ENCODE measurements around the gene SYNPO.

SYNPO gene

DNA sequence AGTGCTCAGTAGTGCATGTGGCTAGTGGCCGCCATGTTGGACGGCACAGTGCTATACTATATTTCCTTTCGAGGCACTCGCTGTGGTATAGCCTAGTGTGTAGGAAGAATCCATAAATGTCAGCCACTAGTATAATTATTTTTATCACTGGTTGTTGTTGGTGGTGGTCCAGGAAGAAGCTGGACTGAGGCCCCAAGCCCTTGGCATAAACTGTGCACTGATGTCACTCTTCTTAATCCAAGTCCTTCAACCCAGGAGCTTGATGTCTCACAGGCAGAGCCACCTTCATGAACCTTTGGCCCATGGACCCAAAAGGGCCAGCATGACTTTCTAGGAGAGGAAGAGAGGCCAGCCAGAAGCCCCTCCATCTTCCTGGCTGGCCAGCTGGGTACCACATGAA lies 32.5 kb upstream of the SYNPO start:
- no peak for DNase-seq

DNA sequence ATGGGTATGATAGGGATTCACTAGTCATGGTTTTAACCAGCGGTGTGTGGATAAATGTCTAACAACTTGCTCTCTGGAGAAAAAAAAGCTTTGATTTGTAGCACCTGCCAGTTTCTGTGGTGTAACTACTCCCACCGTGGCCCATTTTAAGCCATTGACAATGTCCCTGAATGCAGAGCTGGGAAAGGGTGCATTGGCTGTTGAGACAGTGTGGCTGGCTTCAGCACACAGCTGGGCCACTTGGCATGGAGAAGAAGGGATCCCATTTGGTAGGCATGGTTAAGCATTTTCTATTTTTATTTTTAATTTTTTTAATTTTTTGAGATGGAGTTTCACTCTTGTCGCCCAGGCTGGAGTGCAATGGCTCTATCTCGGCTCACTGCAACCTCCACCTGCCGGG lies 31.5 kb upstream of the SYNPO start:
- DNase-seq = no peak

DNA sequence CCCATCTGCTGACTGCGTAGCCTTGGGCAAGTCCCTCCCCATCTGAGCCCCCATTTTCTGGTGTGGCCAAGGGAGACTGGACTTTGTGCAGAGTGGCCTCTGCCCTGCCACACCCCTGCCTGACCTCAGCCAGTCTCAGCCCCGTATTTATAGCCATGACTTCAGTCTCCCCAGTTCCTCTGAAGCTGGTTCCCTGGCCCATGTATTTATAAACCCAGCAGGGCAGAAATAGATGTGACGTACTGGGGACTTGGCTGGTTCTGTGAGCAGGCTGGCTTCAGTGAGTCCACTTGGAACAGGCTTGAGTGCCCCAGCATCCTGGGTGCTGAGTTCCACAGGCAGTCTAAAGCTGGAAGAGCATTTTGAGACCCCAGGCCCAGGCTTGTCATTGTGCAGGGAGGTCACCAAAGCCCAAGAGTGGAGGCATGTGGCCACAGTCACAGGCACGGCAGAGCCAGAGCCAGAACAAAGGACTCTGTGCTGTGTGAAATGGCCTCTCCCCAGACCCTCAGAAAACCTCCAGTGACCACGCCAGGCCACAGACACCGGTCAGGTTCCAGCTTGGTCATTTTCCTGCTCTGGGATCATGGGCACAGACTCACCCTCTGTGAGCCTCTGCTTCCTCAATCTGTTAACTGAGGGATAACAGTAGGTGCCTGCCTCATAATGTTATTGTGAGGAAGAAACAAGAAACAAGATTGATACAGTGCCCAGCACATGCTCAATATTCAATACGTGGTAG lies 30.4 kb upstream of the SYNPO start:
- DNase-seq = no peak

DNA sequence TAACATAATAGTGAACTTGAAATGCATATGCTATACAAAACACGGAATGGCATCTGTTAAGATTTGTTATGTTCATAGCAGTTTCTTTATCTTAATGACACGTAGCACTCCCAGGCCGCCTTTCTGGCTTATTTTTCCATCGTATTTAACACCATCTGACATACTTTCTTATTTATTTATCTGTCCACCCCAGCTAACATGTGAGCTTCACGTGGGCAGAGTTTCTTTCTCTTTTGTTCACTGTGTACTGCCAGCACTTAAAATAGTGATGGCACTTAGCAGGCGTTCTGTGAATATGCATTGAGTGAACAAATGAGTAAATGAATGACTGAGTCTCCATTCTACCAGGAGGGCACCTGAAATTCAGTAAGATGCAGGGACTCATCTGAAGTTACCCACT lies 29.4 kb upstream of the SYNPO start:
- DNase-seq = no peak

DNA sequence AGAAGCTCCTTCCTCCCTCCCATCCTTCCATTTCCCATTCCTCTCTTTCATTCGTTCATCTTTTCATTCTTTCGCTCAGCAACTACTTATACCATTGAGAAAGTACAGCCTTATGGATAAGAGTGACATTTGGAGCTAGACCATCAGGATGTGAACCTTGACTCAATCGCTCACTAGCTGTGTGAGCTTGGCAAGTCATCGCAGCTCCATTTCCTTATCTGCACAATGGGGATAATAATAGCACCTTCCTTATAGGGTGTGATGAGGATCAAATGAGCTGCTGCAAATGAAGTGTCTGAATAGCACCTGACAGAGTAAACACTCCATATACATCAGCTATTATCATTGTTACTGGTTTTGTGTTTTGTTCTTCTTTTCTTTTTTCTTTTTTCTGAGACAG lies 28.1 kb upstream of the SYNPO start:
- DNase-seq = no peak

DNA sequence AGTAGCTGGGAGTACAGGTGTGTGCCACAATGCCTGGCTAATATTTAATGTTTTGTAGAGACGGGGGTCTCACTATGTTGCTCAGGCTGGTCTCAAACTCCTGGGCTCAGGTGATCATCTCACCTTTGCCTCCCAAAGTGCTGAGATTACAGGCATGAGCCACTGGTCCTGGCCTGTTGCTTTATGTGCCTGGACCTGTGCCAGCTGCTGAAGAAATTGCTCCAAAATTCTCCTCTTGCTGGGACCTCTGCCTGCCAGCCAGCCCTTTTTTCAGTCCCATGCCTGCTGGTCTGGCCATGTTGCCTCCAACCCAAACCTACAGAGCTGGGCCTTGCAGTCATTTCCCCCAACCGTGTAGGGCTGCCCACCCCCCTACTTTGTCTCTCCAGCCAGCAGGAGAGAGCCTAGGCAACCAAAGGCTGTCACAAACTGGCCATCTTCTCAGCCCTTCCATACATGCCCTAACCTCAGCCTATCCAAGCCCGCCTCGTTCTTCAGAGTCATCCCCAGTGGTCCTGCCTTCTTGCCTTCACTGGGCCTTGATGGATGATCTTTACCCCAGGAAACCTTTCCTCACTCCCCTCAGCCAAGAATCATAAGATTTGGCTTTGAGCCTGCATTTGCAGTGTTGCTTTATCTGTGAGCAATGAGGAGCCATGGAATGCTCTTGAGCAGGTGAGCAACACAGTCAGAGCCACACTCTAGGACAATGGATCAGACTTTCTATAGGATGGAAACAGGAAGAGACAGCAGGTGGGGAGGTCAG lies 27.4 kb upstream of the SYNPO start:
- no peak for DNase-seq

DNA sequence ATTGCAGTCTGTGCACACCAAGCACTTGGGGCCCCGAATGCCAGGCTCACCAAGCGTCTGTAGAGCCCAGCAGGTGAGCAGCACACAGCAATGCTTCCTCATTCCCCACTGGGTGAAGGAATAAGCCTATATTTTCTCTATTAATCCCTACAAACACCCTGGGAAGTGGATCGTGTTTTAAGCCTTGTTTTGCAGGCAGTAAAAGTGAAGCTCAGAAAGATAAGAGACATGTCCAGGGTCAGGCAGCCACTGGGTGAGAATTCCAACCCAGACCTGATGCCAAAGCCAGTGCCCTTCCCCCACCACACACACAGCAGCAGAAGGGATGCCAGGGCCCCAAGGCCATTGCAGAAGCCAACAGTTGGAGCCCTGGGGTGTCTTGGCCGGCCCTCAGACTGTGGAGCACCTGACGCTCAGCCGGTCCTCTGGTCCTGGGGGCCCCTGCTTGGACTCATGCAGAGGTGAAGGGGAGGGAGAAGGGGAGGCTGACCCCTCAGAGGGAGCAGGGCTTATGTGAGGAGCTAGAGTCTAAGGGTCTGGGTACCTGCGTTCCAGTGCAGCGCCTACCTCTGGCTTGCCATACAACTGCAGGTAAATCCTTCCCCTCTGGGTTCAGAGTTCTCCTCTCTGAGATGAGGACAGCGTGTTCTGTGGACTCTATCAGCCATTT lies 26.3 kb upstream of the SYNPO start:
- DNase-seq = no peak

DNA sequence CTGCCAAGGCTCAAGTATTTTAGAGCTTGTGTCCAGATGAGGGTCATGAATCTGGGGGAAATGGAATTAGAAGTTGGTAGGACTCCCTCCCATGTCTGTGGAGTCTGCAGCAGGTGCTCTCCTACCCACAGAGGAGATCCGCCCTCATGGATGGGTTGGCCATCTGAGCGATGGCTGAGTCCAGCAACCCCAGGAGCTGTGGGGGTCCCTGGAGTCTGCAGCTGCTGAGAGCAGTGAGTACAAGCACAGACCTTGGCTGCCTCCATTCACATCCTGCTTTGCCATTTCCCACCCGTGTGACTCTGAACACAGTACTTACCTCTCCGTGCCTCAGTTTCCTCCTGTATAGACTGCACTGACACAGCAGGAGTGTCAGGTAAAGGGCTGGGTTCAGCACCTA lies 25.8 kb upstream of the SYNPO start:
- no peak for DNase-seq

DNA sequence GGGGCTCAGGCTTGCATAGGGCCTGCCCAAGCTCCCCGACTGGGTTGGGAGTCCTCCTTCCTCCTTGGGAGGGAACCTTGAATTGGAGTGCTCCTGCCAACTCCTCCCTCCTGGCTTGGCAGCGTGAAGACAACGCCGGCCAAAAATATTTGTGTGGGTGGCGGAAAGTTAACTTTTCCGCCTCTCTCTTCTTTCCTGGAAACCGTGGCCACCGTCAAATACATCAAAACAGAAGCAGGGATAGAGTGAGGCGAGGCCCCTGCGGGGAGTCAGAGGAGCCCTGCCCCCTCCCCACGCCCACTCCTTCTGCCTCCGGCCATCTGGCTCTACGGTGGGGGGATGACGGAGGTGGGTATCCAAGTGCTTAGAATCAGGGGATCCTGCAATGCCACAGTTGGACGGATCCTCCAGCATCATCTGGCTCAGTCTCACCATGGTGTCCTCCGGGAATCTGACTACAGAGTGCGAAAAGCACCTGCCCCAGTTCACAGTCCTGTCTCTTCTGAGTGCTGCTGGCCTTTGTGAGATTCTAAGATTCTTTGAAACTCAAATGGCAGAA lies 25.2 kb upstream of the SYNPO start:
- no peak for DNase-seq

DNA sequence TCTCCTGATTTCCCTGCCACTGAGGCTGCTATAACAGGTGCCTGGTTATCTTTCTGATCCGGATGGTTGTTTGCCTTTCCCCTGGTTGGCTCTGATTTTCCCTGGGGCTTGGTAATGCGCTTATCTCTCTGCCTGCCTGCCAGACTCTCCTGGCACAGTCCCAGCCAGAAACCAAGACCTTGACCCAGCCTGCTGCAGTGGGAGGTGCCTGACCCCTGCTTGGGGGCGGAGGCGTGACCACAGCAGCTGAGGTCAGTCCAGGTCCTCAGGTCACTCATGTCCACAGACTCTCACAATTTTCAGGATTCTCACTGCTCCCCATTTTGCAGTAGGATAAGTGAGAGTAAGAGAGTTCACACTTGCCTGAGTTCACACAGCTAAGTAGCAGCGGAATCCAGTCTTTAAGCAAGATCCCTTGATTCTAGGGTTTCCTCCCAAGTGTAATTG lies 24.4 kb upstream of the SYNPO start:
- DNase-seq = no peak

DNA sequence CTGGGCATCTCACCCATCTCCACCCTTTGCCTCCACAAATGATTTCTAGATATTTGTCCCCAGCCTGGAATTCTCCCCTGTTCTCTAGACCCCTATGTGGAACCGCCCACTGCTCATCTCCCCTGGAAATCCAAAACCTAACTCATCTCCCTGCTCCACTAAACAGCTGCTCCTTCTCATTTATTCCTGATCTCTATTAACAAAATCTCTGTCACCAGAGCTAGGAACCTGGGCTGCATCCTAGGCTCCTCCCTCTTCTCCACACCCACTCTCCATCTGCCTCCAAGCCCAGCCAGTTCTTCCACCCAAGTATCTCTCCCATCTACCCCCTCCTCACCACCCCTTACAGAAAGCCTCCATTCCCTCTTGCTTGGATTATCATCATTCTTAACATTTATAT lies 24.0 kb upstream of the SYNPO start:
- DNase-seq = no peak

DNA sequence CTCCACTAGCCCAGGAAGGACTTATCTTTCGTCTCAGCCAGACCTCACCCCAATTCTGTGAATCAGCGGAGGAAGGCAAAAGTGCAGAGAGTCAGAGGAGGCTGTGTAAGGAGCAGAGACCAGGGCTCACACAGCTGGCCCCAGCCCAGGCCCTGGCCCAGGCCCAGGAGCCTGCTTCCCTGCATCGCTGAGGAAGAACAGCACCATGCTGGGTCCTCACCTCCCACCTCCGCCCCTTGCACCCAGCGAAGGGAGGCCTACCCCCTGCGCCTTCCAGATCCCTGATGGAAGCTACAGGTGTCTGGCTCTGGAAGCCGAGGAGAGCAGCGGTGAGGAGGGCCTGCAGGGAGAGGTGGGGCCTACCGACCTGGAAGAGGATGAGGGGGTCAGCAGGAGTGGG lies 22.3 kb upstream of the SYNPO start:
- no peak for DNase-seq

DNA sequence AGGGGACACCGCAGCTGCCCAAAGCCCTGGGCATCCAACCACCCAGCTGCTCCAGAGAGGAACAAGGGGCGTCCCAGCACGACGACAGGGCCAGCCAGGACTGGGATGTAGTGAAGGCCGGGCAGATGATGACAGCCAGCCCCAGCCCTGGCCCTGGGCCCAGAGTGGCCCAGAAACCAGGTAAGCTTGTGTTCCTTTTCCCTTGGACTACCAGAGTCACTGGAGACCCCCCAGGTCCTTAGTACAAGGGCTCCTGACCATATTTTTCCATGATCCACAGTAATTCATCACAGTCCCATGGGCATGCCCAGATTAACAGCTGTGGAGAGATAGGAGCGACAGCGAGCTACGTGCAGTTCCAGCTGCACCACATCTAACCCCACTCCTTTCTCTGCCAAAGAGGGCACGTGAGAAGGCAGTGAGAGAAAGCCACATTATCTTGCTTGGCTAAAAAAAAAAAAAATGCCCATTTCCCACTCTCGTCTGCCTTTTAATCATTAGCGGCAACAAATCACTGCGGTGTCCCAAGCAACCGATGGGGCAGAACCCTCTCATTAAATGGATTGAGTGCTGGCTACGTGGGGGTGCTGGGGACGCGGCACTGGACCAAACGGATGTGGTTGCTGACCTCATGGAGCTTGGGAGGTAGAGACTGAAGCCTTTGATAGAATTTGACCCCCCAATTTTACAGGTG lies 21.7 kb upstream of the SYNPO start:
- DNase-seq = no peak

DNA sequence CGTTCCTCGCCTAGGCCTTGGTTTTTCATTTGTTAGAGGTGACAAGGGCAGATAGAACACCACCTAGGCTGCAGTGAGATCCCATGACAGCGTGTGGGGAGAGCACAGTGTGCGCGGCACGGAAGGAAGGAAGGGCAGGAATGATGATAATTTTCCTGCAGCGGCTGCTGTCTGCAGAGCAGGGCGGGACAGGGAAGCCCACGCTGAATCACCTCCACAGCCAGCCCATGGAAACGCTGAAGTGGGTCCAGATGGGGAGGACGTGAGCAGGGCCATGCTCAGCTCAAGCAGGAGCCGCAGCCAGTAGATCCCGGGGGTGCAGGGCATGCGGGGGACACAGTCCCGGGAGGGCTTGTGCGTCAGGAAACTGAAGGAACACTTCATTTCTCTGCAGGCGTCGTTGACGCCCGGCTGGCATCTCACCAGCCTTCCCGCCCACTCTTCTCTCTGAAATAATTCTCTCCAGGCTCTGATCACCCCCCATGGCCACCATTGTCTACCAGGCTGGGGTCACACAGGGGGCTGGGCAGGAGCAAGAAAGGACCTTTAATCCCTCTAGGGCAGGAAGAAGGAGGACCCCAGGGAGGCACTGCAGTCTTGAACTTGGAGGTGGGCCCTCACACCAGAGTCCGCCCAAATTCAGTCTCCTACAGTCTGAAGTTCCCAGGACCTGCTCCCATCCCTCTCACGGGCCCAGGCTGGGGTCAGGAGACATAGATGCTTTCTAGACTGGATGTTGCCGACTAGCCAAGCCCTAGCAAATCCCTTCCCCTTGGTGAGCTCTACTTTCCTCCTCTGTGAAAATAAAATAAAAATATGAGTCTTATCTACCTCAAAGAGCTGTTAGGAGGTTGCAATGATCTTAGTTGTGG lies 20.9 kb upstream of the SYNPO start:
- DNase-seq = no peak

DNA sequence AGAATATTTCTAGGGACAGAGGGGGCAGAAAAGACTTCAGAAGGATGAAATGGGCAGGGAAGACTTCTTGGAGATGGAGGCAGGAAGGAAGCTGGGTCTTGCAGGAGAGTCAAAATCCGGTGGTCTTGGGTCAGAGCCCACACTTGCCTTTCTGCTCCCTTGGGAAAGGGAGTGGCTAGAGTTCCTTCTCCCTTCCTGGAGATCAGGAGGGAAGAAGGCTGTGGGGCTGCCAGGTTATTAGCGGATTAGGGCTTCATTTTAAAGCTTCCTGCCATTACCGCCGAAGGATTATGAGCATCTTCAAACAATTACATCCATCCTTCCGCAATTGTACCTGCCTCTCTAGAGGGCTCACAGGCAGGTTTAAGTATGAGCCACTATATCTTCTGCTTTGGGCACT lies 19.2 kb upstream of the SYNPO start:
- DNase-seq = no peak

DNA sequence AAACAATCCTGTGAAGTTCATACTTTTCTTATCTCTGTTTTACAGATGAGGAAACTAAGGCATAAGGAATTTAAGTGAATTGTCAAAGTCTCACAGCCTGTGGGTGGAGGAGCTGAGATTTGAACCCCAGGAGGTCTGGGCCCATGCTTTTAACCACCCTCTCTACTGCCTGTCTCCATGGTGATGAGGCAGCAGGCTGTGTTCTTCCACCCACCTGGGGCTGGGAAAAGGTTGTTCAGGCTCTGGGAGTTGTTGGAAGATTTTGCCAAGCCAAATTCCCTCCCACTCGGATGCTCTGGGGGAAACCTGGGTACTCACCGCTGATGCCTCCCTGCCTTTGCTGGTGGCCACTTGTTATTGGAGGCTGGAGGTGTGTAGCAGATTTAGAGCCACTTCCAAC lies 18.3 kb upstream of the SYNPO start:
- no peak for DNase-seq

DNA sequence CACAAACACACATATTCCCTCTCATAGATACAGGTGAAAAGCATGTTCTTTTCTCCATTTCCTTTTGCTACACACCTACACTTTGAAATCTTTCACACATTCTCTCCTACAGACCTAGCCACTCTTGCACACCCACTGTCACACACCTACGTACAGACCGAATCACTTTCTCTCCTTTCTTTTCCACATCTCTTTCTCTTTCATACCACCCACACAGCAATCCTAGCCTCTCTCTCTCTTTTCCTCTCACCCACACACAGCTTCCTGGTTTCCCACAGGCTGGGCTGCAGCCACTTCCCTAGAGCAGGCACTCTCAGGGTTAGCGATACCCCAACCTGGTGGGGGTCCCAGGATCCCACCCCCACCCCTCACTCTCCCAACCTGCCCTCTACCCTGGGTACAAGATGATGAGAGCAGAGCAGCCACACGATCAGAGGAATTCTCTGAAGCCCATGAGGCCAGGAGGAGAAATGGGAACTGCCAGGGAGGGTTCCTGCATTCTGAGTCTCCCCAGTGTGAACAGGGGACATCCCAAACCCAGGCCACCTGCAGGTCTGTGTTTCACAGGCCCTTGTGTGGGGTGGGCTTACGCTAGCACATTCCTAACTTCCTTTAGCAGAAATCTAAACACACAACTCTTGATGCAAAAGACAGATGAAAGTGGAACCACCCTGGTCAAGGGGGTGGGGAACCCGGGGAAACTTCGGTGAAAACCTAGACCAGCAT lies 17.1 kb upstream of the SYNPO start:
- DNase-seq = no peak

DNA sequence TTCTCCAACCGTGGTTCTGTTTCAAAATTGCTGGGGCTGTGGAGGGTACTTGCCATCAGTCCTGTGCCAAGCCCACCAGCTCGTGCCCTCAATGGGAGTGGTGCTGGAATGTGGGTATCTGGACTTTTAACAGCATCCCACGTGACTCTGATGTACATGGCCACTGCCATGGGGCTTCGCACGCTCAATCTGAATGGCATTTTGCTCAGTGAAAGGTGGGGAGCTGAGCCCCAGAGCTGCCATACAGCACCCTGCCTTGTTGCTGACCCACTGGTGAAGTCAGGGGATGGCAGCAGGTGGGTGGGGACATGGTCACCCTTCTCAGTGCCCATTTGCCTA lies 16.6 kb upstream of the SYNPO start:
- no peak for DNase-seq

DNA sequence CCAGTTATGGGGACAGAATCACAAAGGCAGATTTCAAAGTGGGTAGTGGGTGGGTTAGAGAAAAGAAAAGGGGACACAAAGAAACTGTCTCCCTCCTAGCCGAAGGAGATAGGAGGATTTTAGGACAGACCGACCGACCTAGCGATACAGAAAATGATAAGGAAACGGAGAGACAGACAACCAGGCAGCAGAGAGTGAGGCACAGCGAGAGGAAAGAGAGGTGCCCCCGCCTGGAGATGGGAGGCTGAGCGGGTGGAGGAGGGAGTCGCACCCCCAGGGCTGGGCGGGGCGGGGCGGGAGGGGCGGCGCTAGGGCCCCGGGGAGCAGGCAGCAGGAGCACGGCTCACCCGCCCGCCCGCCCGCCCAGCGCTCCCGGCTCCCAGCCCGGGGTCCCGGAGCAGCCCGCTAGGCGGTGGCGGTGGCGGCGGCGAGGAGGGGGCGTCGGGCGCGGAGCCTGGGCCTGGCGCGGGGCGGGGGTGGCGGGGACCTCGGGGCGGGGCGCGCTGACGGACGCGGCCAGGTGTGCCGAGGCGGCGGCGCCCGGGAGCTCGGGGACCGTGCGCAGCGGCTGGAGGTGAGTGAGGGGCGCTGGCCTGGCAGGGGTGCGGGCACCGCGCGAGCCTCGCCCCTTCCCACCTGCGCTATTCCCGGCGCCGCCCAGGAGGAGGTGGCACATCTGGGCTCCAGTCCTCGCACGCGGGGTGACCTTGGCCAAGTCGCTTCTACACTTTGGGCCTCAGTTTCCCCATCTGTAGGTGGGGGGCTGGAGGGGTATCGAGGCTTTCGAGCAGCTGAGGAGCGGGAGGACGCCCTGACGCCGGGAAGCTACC lies 15.9 kb upstream of the SYNPO start:
- DNase-seq = no peak

DNA sequence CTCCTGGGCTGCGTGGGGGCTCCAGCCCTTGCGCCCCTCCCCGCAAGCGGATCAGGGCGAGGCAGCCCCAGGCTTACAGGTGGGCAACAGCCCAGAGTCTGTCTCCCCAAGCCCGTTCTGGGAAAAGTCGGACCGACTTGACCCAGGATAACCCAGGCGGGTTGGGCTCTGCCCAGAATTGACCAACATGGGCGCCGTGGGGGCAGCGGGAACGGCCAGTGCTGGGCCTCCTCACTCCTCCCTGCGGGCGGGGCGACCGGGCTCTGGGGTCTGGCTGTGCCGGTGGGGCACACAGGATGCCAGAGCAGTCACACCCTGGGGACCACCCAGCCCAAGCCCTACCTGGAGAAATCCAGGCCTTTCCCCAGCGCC lies 15.3 kb upstream of the SYNPO start:
- DNase-seq = no peak

All from hippocampal formation (tissue), 2 donors.